Measurements from ENCODE around the gene FXR1.
"Not testable (repeated sequence)": the region's sequence is repeated elsewhere in the genome, so short reads cannot be mapped to it uniquely, and the experiment has no call there.

FXR1 gene

GRCh38 chr3:180912304-180913296 is at the start of gene FXR1:
Gene FXR1, plus strand, starts transcription at chr3:180912670. Its CDS starts 16 bp downstream, at chr3:180912686.
- TF ChIP-seq, protein P1, sequence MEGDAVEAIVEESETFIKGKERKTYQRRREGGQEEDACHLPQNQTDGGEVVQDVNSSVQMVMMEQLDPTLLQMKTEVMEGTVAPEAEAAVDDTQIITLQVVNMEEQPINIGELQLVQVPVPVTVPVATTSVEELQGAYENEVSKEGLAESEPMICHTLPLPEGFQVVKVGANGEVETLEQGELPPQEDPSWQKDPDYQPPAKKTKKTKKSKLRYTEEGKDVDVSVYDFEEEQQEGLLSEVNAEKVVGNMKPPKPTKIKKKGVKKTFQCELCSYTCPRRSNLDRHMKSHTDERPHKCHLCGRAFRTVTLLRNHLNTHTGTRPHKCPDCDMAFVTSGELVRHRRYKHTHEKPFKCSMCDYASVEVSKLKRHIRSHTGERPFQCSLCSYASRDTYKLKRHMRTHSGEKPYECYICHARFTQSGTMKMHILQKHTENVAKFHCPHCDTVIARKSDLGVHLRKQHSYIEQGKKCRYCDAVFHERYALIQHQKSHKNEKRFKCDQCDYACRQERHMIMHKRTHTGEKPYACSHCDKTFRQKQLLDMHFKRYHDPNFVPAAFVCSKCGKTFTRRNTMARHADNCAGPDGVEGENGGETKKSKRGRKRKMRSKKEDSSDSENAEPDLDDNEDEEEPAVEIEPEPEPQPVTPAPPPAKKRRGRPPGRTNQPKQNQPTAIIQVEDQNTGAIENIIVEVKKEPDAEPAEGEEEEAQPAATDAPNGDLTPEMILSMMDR (conservative IDR thresholded peaks at IDR 0.05) = peak; percentile 87
- TF ChIP-seq ZFX (IDR thresholded peaks at IDR 0.05) = peak; percentile 56
- H3K27ac ChIP-seq = peak within 1 kb of the TSS; percentile 83

- TF ChIP-seq, protein P1 (conservative IDR thresholded peaks at IDR 0.05) = no peak
- TF ChIP-seq ZFX (IDR thresholded peaks at IDR 0.05) = no peak
- no peak overlapping the region for H3K27ac ChIP-seq
These were observed 42.3 kb upstream of the FXR1 start for GRCh38 chr3:180870008-180870699.

GRCh38 chr3:180871901-180872300 is 40.6 kb upstream of the FXR1 start:
- no peak for TF ChIP-seq ZFX (IDR thresholded peaks at IDR 0.05)
- TF ChIP-seq, protein P1 (conservative IDR thresholded peaks at IDR 0.05) = no peak
- H3K27ac ChIP-seq = no peak overlapping the region

- H3K27ac ChIP-seq = not testable (repeated sequence)
These were observed 40.0 kb upstream of the FXR1 start for GRCh38 chr3:180872430-180872829.

DNA sequence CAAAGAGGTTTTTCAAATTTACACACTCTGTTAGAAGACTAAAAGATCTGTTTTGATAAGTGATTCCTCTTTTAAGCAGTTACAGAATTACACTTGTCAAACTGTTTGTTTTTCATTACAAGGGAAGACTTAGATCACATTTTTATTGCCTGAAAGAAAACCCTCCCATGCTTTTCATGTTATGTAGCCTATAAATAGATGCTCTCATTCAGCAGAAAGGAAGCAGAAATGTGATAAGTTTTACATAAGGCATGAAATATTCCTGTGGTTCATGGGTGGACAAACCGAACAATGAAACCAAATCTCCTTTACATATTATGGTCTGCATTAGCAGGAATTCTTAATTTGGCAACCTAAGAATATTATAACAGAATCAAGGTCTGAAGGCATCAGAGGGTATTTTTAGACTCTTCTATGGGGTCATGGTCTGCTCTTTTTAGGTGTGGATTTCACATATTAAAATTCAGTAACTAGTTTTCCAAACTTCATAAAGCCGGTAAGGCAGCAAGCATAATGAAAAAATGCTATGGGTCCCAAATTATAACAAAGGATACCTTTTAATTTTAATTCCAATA is 37.3 kb upstream of the FXR1 start:
- TF ChIP-seq, protein P1 (conservative IDR thresholded peaks at IDR 0.05) = no peak
- no peak for TF ChIP-seq ZFX (IDR thresholded peaks at IDR 0.05)
- no peak overlapping the region for H3K27ac ChIP-seq

DNA sequence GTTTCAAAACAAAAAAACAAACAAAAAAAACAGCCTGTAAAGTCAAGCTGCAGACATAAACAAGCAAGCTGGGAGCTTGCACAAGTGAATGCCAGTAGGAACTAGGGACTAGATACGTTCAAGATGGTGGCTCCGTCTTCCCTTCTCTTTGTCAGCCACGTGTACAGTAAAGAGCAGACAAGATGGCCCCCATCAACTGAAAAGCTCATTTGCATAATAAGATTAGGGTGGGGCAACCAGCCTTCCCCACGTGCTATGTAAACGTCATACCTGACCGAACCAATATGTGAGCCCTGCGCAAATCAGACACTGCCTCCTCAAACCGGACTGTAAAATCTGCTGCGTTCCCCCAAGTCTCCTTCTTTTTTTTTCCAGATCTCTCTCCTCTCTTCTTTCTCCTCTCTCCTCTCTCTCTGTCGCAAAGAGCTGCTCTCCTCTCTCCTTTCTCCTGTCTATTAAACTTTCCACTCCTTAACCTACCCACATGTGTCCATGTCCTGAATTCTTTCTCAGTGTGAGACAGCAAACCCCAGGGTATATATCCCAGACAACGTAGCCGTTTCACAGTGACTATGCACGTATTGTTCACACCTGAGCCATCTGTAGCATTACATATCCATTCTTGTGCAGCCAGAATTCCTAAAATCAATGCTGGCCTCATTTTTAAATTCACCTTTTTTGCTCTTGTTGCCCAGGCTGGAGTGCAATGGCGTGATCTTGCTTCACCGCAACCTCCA is 31.2 kb upstream of the FXR1 start:
- no peak for TF ChIP-seq ZFX (IDR thresholded peaks at IDR 0.05)
- TF ChIP-seq, protein P1 (conservative IDR thresholded peaks at IDR 0.05) = no peak

GRCh38 chr3:180882115-180882514 is 30.4 kb upstream of the FXR1 start:
- no peak for TF ChIP-seq ZFX (IDR thresholded peaks at IDR 0.05)
- TF ChIP-seq, protein P1 (conservative IDR thresholded peaks at IDR 0.05) = no peak

More for the DNA sequence above, 31.2 kb upstream of the FXR1 start:
- H3K27ac ChIP-seq = no peak overlapping the region

More at GRCh38 chr3:180882115-180882514, 30.4 kb upstream of the FXR1 start:
- no peak overlapping the region for H3K27ac ChIP-seq
